ENCODE measurements around the gene ARHGAP33. TPM values are rescaled to one million over a fixed set of nuclear protein-coding genes. Genes with fewer than 3 reads are reported as not detected.

Gene ARHGAP33
- total and polyA plus RNA-seq, 2 of the 8 experiments (the other 6 are each of a cell fraction or from before 2014, with no cell fraction given) = 6.5 to 25.2 TPM

DNA sequence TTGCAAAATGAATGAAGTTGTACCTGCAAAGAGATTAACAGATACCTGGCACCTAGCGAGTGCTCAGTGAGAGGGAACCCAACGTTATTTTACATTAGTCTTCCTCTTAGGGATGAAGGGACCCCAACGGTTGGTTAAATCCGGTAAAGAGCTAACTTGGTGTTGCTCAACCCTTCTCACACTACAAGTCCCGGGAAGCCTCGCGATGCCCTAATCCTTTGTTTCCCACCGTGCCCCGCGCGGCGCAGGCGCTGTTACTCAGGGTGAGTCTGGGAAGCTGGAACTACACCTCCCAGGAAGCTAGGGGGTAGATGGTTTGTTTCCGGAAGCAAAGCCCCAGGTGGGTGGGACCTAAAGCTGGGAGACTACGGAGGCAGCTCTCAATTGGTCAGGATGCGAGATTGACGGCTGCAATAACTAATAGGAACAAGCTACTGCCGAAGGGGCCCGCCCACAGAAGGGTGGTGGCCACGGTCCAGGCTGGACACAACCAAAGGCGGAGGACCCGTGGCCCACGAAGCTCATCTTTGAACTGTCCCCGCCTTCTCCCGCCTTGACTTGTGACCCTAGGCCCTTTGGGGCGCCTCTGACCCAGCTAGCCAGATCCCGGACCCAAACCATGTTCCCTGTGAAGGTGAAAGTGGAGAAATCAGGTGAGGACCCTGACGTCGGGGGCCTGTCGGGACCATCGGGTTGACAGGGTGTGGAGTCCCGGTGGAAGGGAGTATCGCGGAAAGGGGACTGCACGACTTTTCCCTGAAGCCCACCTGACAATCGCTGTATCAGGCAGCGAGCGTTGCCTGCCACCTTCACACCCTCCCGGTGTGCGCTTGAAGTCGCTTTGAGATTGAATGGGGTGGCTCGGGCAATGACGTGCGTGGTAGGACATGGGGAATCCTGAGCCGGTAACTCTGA lies 27.0 kb upstream of the ARHGAP33 start, which contains the start of gene LIN37 (continued):
- TF ChIP-seq SAP30 (IDR thresholded peaks at IDR 0.05; ENCODE audit: insufficient read depth, insufficient replicate concordance, low read length) (peak; percentile 89), PHF8 (conservative IDR thresholded peaks at IDR 0.05; ENCODE audit: low read depth, low read length) (peak; percentile 37; the same call in 1 of the 2 replicates), NANOG (IDR thresholded peaks at IDR 0.05; ENCODE audit: insufficient read depth, low read depth, low read length, poor library complexity, severe bottlenecking) (peak; percentile 66), SP1 (IDR thresholded peaks at IDR 0.05; ENCODE audit: low read depth, low read length) (peak; percentile 100), YY1 (IDR thresholded peaks at IDR 0.05; ENCODE audit: low read depth, low read length) (no peak), ZNF274 (IDR thresholded peaks at IDR 0.05; ENCODE audit: borderline replicate concordance, extremely low read depth, low read length) (no peak), SIN3A (conservative IDR thresholded peaks at IDR 0.05 in 1 of 2, IDR thresholded peaks at IDR 0.05 in 1 of 2; ENCODE audit: low read depth in 1 of 2, low read length in 2 of 2) (peak; percentile 48; a peak in 1 of 4 replicates), CEBPB (IDR thresholded peaks at IDR 0.05; ENCODE audit: low read depth, low read length) (peak; percentile 99), SP4 (IDR thresholded peaks at IDR 0.05; ENCODE audit: low read length) (peak; percentile 94; the same call in 1 of the 2 replicates), SP2 (IDR thresholded peaks at IDR 0.05; ENCODE audit: low read length) (peak; percentile 87), SIRT6 (IDR thresholded peaks at IDR 0.05; ENCODE audit: low read length) (no peak), HDAC2 (IDR thresholded peaks at IDR 0.05; ENCODE audit: borderline replicate concordance in 1 of 2, low read depth in 2 of 2, low read length in 2 of 2) (peak in 1 of 2 experiments; percentile 82; a peak in 2 of 4 replicates), JUN (IDR thresholded peaks at IDR 0.05; ENCODE audit: low read depth, low read length) (no peak), EZH2 (IDR thresholded peaks at IDR 0.05; ENCODE audit: low read depth, low read length, severe bottlenecking) (no peak)
